ENCODE results near the gene FAM13A. TPM values are rescaled to one million over a fixed set of nuclear protein-coding genes. Genes with fewer than 3 reads are reported as not detected.

The FAM13A gene
- total and polyA plus RNA-seq, 2 of the 8 experiments (the other 6 are each of a cell fraction or from before 2014, with no cell fraction given) = 7.1 to 16.5 TPM

GRCh38 chr4:88965053-88965452, 91.9 kb downstream of the FAM13A start:
- WGBS, 2 experiments (ENCODE audit: extremely low coverage in 1 of 2, insufficient coverage in 1 of 2, insufficient read length in 1 of 2, insufficient replicate concordance in 2 of 2, low coverage in 1 of 2, low lambda C conversion rate in 2 of 2, missing lambda C conversion rate in 1 of 2) = 88% methylated on average over 2 of the region's 2 CpGs; no CpG with 5 or more reads in 1 of the 2 experiments
- H3K23ac ChIP-seq (ENCODE audit: insufficient read length) = no peak overlapping the region
- peaks cover 0 to 4% (median 1%) of the 10 kb centered on the region in 4 experiments; a peak in 3 of 7 replicates for H3K4me1 ChIP-seq (replicated peaks in 1 of 4; ENCODE audit: control insufficient read depth in 3 of 4, insufficient read depth in 4 of 4, low read length in 3 of 4)
- FAIRE-seq = no peak
- no peak overlapping the region for H3K27ac ChIP-seq (ENCODE audit: low read depth, low read length)
- no peak for DNase-seq (ENCODE audit: low read depth in 1 of 2, low spot score in 2 of 2)
- H4K91ac ChIP-seq (replicated peaks; ENCODE audit: insufficient read length, low read length) = no peak overlapping the region
- no peak overlapping the region for H4K5ac ChIP-seq (ENCODE audit: insufficient read length, low read depth, low read length)
- no peak overlapping the region for H2BK5ac ChIP-seq (ENCODE audit: low read depth, low read length)
- no peak for TF ChIP-seq CREB1 (IDR thresholded peaks at IDR 0.05)
- no peak overlapping the region for H2AFZ ChIP-seq (ENCODE audit: low read length)
- H3K23me2 ChIP-seq (ENCODE audit: low read depth, low read length) = no peaks in the 10 kb centered on the region
- H3K79me1 ChIP-seq (ENCODE audit: low read depth, low read length) = no peaks in the 10 kb centered on the region
- no peak overlapping the region for H3K56ac ChIP-seq (replicated peaks; ENCODE audit: insufficient read length, low read depth, low read length)
- H3K14ac ChIP-seq (ENCODE audit: insufficient read length) = no peak overlapping the region
- no peak overlapping the region for H2AK5ac ChIP-seq (ENCODE audit: low read depth, low read length)
- H3K9me3 ChIP-seq (ENCODE audit: insufficient read depth in 2 of 2, low read depth in 1 of 2, low read length in 1 of 2) = no peaks in the 10 kb centered on the region
- no peaks in the 10 kb centered on the region for H3K27me3 ChIP-seq (replicated peaks in 1 of 4; ENCODE audit: control insufficient read depth in 3 of 4, extremely low read depth in 1 of 4, insufficient read depth in 3 of 4, low read length in 3 of 4)
- ChIA-PET CTCF (ENCODE audit: partially characterized antibody) (interaction anchor here (1.4 kb wide), 1 partner anchor 9 kb away, joined by 5 read pairs; no protein-coding TSS in a partner anchor), POLR2A (ENCODE audit: partially characterized antibody) (no interaction called here)
- no peak overlapping the region for H3K4ac ChIP-seq (replicated peaks; ENCODE audit: insufficient read length, low read depth, low read length)
- H4K20me1 ChIP-seq (replicated peaks in 1 of 2; ENCODE audit: control insufficient read depth in 1 of 2, insufficient read depth in 2 of 2, low read length in 2 of 2) = peaks cover 0 to 2% of the 10 kb centered on the region in 2 experiments
- H2BK15ac ChIP-seq (ENCODE audit: low read length) = no peak overlapping the region
- H2BK12ac ChIP-seq (ENCODE audit: low read depth, low read length) = no peak overlapping the region
- no peak overlapping the region for H3K4me2 ChIP-seq (ENCODE audit: insufficient read depth in 1 of 2, low read depth in 2 of 2, low read length in 2 of 2)
- H4K8ac ChIP-seq (ENCODE audit: extremely low read depth, insufficient read depth, low read length) = no peak overlapping the region
- no peaks in the 10 kb centered on the region; a peak in 1 of 8 replicates for H3K36me3 ChIP-seq (ENCODE audit: control insufficient read depth in 2 of 4, insufficient read depth in 4 of 4, low read length in 3 of 4)
- no peak overlapping the region for H3K9ac ChIP-seq (replicated peaks in 1 of 4; ENCODE audit: extremely low read depth in 1 of 4, low read depth in 3 of 4, low read length in 3 of 4)
- H3K4me3 ChIP-seq (ENCODE audit: extremely low read depth in 1 of 4, insufficient read depth in 2 of 4, low read depth in 3 of 4, low read length in 4 of 4) = no peak overlapping the region
- H3K79me2 ChIP-seq (ENCODE audit: control insufficient read depth in 1 of 2, insufficient read depth in 2 of 2, low read length in 2 of 2) = no peaks in the 10 kb centered on the region
- H3K18ac ChIP-seq (ENCODE audit: extremely low read depth, low read length) = no peak overlapping the region
- no peak overlapping the region for H2BK120ac ChIP-seq (replicated peaks; ENCODE audit: low read depth, low read length)
- H2BK20ac ChIP-seq (ENCODE audit: low read length) = no peak overlapping the region

All from H1 (cell line).